Activated CD4-positive, alpha-beta T cell treated with anti-CD3 and anti-CD28 coated beads, Interleukin-2, amount 50 U/mL, for 1 hour (primary cell): ENCODE results near the gene LRRC23.

Source experiments
- DNase-seq: peaks from one replicate; pipeline ENCODE4 v3.0.0-alpha.2; 2020

LRRC23 gene

DNA sequence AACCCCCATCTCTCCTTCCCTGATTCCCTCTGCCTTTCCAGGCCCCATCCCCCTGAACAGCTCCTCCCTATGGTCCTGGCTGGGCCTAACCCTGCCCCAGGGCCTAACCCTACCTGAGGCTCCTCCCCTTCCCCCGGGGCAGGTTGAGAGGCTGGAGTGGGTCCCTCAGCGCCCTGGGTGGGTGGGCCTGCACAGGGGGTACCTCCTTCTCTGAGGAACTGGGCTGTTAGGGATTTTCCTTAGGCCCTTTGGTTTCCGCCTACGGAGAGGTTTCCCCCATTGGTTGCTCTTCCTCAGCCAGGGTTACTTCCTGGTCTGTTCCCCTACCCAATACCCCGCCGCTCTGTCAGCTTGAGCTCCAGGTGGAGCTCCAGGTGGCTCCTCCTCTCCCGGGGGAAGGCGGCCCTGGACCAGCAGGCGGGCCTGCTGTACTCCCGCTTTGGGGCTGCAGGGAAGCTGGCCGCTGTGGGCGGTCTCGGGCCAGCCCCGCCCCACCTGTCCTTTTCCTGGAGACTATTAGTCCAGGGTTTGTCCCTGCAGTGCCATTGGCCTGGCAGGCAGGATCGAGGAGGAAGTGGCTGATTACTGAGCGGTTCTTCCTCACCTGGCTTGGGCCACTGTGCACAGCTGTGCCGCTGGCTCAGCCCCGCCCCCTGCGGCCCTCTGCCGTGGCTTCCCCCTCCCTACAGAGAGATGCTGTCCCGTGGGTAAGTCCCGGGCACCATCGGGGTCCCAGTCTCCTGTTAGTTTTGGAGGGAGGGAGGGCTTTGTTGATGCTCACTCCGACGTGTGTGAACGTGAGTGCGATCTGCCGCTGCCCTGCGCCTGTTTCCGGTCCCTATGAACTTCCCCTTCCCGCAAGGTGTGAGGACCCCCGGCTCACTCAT, 41.7 kb downstream of the LRRC23 start:
- DNase-seq = peak; percentile 54

GRCh38 chr12:6946920-6947374, 42.3 kb downstream of the LRRC23 start:
- no peak for DNase-seq

- DNase-seq = no peak
These were observed 43.0 kb downstream of the LRRC23 start for GRCh38 chr12:6947615-6948014.

- no peak for DNase-seq
These were observed 44.4 kb downstream of the LRRC23 start for GRCh38 chr12:6948873-6949594.

DNA sequence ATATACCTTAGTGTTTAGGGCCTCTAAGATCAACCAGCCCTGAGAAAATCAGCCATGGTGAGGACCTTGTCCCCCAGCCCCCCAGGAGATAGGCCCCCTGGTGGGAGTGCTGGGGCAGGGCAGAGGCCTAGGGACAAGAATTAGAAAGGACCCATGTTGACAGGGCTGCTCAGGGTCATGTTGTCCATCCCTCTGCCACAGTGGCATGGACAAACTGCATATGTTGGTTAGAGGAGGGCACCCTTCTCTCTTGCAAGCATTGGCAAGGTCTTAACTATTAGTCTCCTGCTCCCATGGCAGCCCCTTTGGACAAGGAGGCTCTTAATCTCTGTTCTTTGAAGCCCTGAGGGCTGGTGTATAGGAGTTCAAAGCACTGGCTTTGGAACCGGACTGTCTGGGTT, 45.8 kb downstream of the LRRC23 start:
- DNase-seq = no peak

- DNase-seq = peak; percentile 46
These were observed 46.4 kb downstream of the LRRC23 start, which contains the start of gene PTPN6 for GRCh38 chr12:6950811-6951540. Gene PTPN6 (plus strand): TSS chr12:6951356. CDS start chr12:6951513, 157 bp downstream.

GRCh38 chr12:6951551-6952120, 47.0 kb downstream of the LRRC23 start:
- peak; percentile 41 for DNase-seq

DNA sequence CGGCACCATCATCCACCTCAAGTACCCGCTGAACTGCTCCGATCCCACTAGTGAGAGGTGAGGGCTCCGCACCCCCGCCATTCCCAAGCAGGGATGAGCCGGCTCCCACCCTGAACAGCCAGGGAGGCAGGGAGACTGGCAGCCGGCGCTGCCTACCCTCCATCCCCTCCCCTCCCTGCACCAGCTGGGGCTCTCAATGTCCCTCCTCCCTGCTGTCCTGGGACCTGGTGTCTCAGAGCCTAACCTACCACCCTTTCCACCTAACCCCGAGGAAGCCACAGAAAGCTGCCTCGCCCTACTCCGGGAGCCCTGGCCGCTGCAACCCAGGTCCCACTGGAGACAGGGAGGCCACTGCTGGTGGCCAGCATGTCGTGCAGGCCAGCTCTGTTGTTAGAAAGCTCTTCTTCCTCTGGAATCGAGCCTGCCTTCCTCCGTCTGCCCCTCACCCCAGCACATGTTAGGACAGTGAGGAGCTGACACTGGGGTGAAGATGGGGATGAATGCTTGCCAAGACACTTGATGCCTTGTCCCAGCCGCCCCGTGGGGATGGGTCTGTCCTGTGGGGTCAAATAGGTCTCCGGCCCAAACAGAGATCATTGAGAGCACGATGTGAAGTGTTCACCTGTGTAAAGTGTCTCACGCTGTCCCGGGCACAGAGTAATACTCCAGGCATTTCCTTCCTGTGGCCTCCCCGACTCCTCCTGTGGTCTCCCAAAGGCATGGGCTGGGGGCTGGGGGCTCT, 47.7 kb downstream of the LRRC23 start:
- DNase-seq = no peak

DNA sequence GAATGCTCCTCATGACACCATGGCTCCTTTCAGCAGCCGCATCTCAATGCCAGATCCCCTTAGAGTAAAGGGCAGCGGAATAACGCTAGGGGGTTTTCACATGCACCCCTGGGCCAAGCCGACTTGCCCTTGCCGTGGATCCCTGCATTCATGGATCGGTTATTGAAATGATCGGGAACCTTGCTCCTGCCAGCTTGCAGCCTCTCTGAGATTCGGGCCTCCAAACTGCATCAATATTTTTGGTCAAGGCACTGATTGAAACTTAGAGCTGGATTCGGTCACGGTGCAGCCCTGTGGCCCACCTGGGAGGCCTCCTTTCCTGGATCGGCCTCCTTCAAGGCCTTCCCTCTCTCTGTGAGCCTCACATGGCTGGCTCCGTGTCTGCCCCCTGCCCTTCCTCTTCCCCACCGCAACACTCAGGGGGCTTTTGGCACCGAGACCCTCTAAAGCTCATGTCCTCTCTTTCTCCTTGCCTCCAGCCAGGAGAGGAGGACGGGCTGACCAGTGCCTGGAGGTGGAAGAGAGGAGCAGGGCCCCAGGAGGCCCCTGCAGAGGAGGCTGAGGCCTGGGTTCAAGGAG, 48.3 kb downstream of the LRRC23 start:
- DNase-seq = no peak

DNA sequence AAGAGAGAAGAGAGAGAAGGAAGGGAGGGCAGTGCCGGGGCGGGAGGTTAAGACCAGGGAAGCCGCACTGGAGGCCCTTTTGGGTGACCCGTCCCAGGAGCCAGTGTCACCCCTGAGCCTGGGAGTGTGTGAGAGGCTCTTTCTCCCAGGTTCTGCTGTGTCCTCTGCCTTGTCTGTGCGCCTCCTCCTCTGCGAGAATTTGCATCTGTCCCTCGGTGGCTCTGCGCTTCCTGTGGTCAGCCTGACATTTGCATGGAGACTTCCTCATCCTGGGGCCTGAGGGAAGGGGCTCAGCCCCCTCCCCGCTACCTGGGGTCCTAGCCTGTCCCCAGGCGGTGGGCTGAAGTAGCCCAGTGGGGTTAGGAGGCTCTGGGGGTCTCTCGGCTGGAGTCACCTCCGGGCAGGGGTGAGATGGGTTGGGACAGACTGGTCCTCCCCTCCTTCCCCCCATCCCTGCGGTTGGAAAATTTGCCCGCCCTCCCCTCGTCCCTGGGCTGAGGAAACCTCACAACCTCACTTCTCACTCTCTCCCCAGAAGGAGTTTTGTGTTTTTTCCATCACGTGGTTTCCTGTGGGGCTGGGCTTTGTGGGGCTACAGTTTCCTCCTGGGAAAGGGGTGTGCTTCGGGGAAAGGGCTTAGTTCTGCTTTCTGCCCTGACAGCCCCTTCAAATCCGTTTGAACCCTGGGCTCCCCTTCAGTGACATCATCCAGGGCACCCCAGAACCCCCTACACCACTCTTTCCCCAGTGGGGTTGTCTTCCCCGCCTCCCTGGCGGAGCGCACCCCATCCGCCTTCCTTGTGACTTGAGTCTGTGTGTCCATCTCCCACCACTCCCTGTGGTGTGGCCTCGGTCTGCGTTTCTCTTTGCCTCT, 49.1 kb downstream of the LRRC23 start:
- DNase-seq = peak; percentile 74

DNA sequence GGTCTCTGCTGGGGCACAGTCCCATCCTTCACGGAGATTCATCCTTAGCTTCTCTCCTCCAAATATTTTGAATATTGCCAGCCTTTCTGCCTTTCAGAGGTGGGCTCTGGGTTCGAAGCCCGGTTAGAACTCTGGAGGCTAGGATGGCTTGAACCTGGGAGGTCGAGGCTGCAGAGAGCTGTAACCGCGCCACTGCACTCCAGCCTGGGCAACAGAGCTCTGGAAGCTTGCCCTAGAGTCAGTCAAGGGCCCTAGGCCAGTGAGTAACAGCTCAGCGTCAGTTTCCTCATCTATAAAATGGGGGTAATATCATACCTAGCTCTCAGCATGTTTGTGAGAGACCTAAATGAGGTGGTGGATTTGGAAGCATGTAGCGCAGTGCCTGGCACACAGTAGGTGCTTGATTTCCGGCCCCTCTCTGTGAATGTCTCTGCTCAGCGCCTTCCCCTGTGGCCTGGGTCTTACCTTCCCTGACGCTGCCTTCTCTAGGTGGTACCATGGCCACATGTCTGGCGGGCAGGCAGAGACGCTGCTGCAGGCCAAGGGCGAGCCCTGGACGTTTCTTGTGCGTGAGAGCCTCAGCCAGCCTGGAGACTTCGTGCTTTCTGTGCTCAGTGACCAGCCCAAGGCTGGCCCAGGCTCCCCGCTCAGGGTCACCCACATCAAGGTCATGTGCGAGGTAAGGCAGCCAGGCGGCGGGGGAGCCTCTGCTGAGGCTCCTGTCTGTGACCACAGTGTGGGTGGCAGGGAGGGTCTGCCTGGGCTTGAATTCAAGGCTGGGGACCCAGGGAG, 49.9 kb downstream of the LRRC23 start:
- DNase-seq = no peak

DNA sequence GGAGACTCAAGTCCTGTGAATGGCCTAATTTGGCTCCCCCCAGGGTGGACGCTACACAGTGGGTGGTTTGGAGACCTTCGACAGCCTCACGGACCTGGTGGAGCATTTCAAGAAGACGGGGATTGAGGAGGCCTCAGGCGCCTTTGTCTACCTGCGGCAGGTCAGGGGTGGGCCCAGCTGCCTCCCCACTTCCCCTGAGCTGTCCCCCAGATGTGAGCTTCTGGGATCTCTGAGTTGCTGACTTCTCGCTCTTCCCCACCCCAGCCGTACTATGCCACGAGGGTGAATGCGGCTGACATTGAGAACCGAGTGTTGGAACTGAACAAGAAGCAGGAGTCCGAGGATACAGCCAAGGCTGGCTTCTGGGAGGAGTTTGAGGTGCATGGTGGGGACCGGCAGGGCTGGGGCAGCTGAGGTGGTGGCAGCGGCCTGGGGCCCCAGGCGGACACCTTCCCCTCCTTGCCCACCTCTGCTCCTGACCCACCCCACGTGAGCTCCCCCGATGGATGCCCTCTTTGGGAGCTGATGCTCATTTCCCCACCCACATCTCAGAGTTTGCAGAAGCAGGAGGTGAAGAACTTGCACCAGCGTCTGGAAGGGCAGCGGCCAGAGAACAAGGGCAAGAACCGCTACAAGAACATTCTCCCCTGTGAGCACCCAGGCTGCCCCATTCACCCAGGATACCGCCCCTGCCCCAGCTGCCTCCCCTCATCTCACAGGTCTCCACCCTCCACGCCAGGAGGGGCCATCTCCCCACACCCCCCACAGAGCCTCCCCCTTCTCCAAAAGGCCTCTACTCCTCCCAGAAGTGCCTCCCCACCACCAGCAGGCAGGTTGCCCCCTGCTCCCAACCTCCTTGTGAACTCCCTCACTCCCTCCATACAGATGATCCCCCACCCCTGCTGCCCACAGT, 50.7 kb downstream of the LRRC23 start:
- no peak for DNase-seq

DNA sequence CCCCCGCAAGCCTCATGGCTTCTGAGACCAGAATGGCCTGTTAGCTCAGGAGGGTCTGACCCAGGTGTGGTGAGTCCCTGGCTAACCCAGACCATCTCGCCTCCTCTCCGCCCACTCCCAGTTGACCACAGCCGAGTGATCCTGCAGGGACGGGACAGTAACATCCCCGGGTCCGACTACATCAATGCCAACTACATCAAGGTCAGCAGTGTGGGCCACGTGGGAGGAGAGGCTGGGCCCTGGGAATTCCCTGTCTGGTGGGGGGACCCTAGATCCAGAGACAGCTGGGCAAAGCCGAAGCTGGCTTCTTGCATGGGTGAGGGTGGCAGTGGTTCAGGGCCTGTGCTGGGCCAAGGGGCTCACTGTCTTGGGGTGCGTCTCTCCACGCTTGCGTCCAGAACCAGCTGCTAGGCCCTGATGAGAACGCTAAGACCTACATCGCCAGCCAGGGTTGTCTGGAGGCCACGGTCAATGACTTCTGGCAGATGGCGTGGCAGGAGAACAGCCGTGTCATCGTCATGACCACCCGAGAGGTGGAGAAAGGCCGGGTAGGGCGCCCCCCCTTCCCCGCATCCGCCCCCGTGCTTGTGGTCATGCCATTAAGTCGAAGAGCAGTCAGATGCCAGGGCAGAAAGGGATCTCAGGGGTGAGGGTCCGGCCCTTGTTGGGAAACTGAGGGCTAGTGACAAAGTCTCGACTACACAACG, 51.6 kb downstream of the LRRC23 start:
- no peak for DNase-seq

- DNase-seq = no peak
These were observed 52.6 kb downstream of the LRRC23 start for GRCh38 chr12:6957151-6957701.

DNA sequence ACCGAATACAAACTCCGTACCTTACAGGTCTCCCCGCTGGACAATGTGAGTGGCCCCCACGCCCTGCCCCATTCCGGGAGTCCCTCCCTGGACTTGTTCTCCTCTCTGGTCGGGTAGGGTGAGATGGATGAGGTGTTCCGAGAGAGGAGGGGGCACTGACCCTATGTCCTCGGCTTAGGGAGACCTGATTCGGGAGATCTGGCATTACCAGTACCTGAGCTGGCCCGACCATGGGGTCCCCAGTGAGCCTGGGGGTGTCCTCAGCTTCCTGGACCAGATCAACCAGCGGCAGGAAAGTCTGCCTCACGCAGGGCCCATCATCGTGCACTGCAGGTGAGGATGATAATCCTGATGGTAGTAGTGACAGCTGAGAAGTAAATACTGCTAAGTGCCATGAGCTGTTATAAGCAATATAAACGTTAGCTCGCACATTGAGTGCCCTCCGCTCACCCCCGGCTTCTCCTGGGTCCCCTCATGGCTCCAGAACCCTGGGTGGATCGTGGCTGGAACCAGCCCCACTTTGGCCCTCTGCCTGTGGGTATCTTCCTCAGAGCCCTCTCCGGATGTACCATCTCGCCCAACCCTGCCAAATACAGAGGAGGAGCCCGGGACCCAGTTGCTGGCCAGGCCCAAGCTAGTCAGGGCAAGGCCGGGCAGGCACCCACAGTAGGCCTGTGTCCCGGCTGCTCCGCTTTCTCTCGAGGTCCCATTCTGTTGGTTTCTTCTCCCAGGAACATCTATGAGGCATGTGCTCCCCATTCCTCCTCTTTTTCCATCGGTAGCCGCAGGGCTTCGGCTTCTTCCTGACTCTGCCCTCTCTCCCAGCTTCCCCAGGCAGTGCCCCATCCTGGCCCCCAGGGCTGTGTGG, 53.4 kb downstream of the LRRC23 start:
- DNase-seq = no peak

- DNase-seq = no peak
These were observed 54.0 kb downstream of the LRRC23 start for GRCh38 chr12:6958609-6959057.
